GM13976 (cell line): ENCODE data around the gene EPO.

Source experiments
- DNase-seq: peaks from one replicate; pipeline ENCODE4 v3.0.0; 2012; ENCODE audit warnings: low spot score
- CTCF ChIP-seq: IDR thresholded peaks from 2 replicates; pipeline ENCODE4 v1.5.1; 2012; ENCODE audit warnings: borderline replicate concordance, mild to moderate bottlenecking; ENCODE audit not compliant: insufficient read depth; ENCODE audit errors: extremely low read depth, missing control alignments, control extremely low read depth
- in situ Hi-C: fragments of 300-500 bp; cut with MboI; formaldehyde crosslinking; loops from one replicate; pipeline ENCODE4 v1.12.0; 2022; ENCODE audit warnings: low sequenced_read_pairs, mixed read lengths, inconsistent platforms; ENCODE audit not compliant: unreplicated experiment

EPO gene

GRCh38 chr7:100720279-100720670 is at the start of gene EPO:
Gene EPO (plus strand): TSS chr7:100720468. CDS start chr7:100720981, 513 bp downstream.
- TF ChIP-seq CTCF: no peak
- in situ Hi-C loops: no loop called here
- DNase-seq: no peak

GRCh38 chr7:100671353-100672327 is 48.6 kb upstream of the EPO start:
- TF ChIP-seq CTCF: no peak
- no peak for DNase-seq

GRCh38 chr7:100673302-100673941 is 46.8 kb upstream of the EPO start, which contains the start of gene GNB2:
Gene GNB2 (plus strand): TSS chr7:100673740. CDS start chr7:100676266, 2,526 bp downstream.
- TF ChIP-seq CTCF: no peak
- in situ Hi-C loops: no loop called here
- DNase-seq: peak; percentile 98

More at GRCh38 chr7:100671353-100672327, 48.6 kb upstream of the EPO start:
- in situ Hi-C loops: no loop called here

DNA sequence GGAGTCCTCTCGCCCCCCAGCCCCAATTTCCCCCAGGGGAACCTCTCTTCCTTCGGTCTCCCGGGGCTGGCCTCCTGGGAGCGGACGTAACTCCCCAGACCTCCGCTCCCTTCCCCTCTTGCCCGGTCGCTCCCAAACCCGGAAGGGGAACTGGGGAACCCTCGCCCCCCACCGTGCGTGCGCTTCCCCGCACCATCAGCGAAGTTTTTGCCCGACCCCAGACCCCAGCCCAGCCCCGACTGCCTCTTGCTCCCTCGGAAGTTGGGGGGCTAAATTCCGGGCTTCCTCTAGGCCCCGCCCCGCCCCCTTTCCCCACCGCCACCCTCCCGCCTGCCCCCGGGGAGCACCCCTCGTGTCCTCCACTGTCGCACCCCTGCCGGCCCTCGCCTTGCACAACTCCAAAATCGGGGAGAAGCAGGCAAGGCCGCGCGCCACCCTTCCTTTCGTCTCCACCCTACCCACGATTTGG is 46.3 kb upstream of the EPO start:
- in situ Hi-C loops: no loop called here
- TF ChIP-seq CTCF: no peak
- peak; percentile 36 for DNase-seq

DNA sequence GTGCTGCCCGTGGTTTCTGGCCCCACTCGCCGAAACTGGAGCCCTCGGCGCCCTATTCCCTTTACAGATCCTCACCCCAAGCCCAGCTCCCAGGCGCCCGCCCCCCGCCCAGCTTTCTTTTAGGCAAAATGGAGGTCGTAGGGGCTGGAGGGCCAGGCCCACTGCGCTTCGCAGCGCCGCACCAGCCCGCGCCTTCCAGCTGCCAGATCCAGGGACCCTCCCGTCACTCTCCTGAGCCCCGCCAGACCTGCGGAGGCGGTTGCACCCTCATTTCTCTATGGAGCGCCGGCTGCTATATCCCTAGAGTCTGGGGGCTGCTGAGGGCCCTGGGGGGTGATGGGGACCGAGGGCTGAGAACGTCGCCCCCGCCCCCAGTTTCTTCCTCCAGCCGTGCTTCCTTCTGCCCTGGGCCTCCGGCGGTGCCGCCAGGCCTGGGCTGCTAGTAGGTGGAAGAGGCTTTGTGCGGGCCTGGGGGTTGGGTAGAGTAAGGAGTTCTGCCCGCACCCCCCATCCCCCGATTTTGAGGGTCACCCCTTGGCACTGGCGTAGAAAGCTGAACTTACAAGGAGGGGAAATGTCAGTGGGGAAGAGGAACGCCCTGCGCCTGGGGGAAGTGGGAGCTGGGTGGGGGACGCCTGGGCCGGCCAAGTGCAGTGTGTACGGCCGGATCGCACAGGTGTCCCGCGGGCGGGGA is 45.7 kb upstream of the EPO start:
- in situ Hi-C loops: no loop called here
- no peak for TF ChIP-seq CTCF

GRCh38 chr7:100675105-100675451 is 45.2 kb upstream of the EPO start:
- no peak for DNase-seq
- in situ Hi-C loops: no loop called here
- TF ChIP-seq CTCF: no peak

More for the DNA sequence above, 45.7 kb upstream of the EPO start:
- DNase-seq: no peak
